GM19025 (cell line): ENCODE data around the gene RPTOR.

ENCODE experiments used
- ATAC-seq: cut with Tn5 transposase; IDR thresholded peaks from one replicate; pipeline ENCODE4 v1.9.1; 2021; ENCODE audit warnings: mild to moderate bottlenecking, low read depth, moderate library complexity; ENCODE audit not compliant: unreplicated experiment

The RPTOR gene

GRCh38 chr17:80633207-80633606 lies 88.6 kb downstream of the RPTOR start:
- ATAC-seq, result no peak

GRCh38 chr17:80633994-80634566 lies 89.4 kb downstream of the RPTOR start:
- ATAC-seq, result no peak

GRCh38 chr17:80636361-80637018 lies 91.9 kb downstream of the RPTOR start:
- no peak for ATAC-seq

GRCh38 chr17:80637048-80637781 lies 92.6 kb downstream of the RPTOR start:
- ATAC-seq, result no peak

- no peak for ATAC-seq
Measured at GRCh38 chr17:80639658-80640057, 95.0 kb downstream of the RPTOR start.

GRCh38 chr17:80640366-80641084 lies 95.9 kb downstream of the RPTOR start:
- ATAC-seq, result no peak

GRCh38 chr17:80643326-80644099 lies 98.9 kb downstream of the RPTOR start:
- no peak for ATAC-seq

- ATAC-seq, result no peak
Measured at GRCh38 chr17:80644536-80644935, 99.9 kb downstream of the RPTOR start.

GRCh38 chr17:80645706-80646325 lies 101.2 kb downstream of the RPTOR start:
- no peak for ATAC-seq

GRCh38 chr17:80646328-80646727 lies 101.7 kb downstream of the RPTOR start:
- ATAC-seq, result no peak

GRCh38 chr17:80647746-80648145 lies 103.1 kb downstream of the RPTOR start:
- no peak for ATAC-seq

GRCh38 chr17:80649200-80649644 lies 104.6 kb downstream of the RPTOR start:
- ATAC-seq, result no peak

- no peak for ATAC-seq
Measured at GRCh38 chr17:80649672-80650330, 105.2 kb downstream of the RPTOR start.

GRCh38 chr17:80650331-80650672 lies 105.7 kb downstream of the RPTOR start:
- ATAC-seq, result no peak

- no peak for ATAC-seq
Measured at GRCh38 chr17:80650751-80651518, 106.3 kb downstream of the RPTOR start.

GRCh38 chr17:80652756-80653330 lies 108.2 kb downstream of the RPTOR start:
- no peak for ATAC-seq

GRCh38 chr17:80653856-80654255 lies 109.2 kb downstream of the RPTOR start:
- no peak for ATAC-seq

- ATAC-seq, result no peak
Measured at GRCh38 chr17:80655608-80656007, 111.0 kb downstream of the RPTOR start.
